Activated T-cell treated with anti-CD3 and anti-CD28 coated beads, Interleukin-2, amount 50 U/mL, for 24 hours (primary cell): ENCODE results near the gene PADI6.
A peak's percentile ranks its signal among the peaks of the same experiment; 100 is the strongest.

Source experiments
- DNase-seq: peaks from one replicate; pipeline ENCODE4 v3.0.0-alpha.2; 2020
- H3K27ac Mint-ChIP-seq: 2 replicates; pipeline ENCODE4 v1.8.0; 2020; ENCODE audit warnings: mild to moderate bottlenecking, mixed read lengths
- H3K27me3 Mint-ChIP-seq: 2 replicates; pipeline ENCODE4 v1.8.0; 2020; ENCODE audit warnings: mixed read lengths
- H3K36me3 Mint-ChIP-seq: 2 replicates; pipeline ENCODE4 v1.8.0; 2020; ENCODE audit warnings: low read depth, mixed read lengths
- H3K4me1 Mint-ChIP-seq: 2 replicates; pipeline ENCODE4 v1.8.0; 2020; ENCODE audit warnings: low read depth, mixed read lengths
- H3K4me3 Mint-ChIP-seq: 2 replicates; pipeline ENCODE4 v1.8.0; 2020; ENCODE audit warnings: mild to moderate bottlenecking, moderate library complexity, mixed read lengths
- H3K9me3 Mint-ChIP-seq: 2 replicates; pipeline ENCODE4 v1.8.0; 2020; ENCODE audit warnings: mixed read lengths

Gene PADI6

DNA sequence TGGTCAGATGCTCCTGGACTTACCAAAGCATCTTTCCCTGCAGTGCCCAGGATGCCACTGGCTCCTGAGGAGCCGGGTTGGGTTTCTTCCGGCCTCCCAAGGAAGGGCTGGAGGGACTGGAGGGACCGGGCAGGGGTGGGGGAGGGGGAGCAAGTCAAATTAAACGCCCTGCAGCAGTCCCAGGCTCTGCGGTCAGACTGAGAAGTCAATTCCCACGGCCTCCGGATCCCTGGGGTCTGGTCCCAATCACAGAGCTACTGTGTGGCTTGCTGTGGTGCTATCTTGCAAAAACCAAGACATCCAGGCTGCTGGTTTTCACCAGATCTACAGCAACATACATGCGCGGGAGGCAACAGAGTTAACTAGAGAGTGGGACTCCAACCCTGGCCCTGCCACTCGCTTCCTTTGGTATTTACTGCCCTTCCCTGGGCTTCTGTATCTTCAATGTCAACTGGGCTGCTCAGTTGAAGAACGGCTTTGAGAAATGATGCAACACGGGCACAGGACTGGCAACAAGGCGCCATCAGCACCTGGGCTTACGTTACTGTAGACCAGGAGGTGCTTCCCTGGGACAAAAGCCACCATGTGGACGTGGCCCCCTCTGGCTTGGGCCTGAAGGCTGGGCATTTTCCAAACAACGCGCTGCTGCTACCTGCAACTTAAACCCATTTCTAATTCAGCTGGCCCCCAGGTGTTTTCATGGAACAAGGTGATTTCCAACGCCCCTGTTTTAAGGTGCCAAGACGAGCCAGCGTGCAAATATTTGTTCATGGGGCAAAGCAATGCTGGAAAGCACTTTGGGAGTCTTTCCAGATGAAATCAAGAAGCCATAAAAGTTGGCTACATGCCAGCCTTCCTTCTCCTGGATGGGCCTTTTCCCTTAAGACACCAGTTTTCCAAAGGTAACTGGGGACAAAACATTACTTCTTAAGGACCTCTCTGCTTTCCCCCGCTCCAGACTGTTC is 56.0 kb downstream of the PADI6 start:
- H3K27me3 Mint-ChIP-seq: no peaks in the 10 kb centered on the region
- DNase-seq: no peak
- peak overlapping the region; percentile 76 for H3K27ac Mint-ChIP-seq
- H3K9me3 Mint-ChIP-seq: no peaks in the 10 kb centered on the region
- H3K36me3 Mint-ChIP-seq: peaks cover 87% of the 10 kb centered on the region
- no peak overlapping the region for H3K4me3 Mint-ChIP-seq
- peaks cover 32% of the 10 kb centered on the region for H3K4me1 Mint-ChIP-seq

DNA sequence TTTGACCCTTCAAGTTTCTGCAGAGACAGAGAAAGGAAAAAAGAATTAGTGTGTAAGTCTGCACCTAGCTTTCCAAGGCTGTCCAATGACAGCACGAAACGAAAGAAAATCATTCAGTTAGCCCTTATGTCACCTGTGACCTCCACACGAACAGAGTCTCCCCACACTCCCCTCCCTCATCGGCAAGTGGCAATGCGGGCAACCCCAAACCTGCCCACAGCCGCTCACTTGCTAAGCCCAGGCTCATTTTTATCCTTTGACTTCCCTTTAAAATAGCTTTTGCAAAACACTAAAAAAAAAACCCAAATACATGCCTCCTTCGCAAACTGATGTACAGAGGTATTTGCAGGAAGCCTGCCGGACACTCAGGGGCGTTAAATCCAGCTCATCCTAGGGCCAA is 57.2 kb downstream of the PADI6 start:
- no peak overlapping the region for H3K4me3 Mint-ChIP-seq
- peaks cover 40% of the 10 kb centered on the region for H3K4me1 Mint-ChIP-seq
- peaks cover 87% of the 10 kb centered on the region for H3K36me3 Mint-ChIP-seq
- H3K9me3 Mint-ChIP-seq: no peaks in the 10 kb centered on the region
- H3K27ac Mint-ChIP-seq: peak overlapping the region; percentile 76
- H3K27me3 Mint-ChIP-seq: no peaks in the 10 kb centered on the region
- no peak for DNase-seq

DNA sequence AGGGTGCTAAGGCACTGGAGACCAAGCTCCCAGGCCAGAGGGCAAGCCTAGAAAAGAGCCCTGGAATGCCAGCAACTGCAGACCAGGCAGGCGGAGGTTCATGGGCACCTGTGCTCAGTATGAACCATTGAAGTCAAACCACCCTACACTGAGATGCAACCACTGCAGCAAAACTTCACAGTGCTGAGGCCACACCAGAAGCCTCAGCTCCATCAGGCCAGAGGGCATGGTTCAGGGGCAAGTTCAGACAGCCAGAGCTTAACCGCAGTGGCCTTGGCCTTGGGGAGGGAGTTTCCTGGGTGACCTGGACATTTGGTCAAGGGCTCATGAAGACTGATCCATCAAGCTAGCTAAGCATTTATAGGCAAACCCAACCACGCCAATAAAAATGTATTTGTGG is 60.4 kb downstream of the PADI6 start:
- peak overlapping the region; percentile 10 for H3K27ac Mint-ChIP-seq
- H3K4me3 Mint-ChIP-seq: no peak overlapping the region
- H3K36me3 Mint-ChIP-seq: peaks cover 87% of the 10 kb centered on the region

DNA sequence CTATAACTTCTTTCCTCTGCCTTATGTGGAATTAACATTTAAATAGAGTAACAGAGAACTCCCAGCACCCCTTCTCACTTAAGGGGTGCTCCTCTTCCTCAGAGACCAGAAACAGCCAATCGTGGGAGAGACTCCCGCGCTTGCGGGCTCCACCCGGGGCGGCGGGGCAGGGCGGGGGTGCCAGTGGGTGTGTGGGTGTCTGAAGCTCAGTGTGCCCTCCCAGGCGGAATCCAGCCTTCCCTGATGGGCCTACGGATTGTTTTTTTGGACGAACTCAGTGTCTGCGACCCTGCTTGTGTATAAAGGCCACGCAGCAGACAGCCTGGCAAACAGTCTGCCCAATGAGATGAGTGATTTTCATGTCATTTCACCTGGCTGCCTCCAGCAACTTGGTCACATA is 61.3 kb downstream of the PADI6 start:
- H3K9me3 Mint-ChIP-seq: no peaks in the 10 kb centered on the region
- H3K4me1 Mint-ChIP-seq: peaks cover 66% of the 10 kb centered on the region

More for the DNA sequence above, 60.4 kb downstream of the PADI6 start:
- DNase-seq: no peak
- H3K27me3 Mint-ChIP-seq: no peaks in the 10 kb centered on the region
- no peaks in the 10 kb centered on the region for H3K9me3 Mint-ChIP-seq
- H3K4me1 Mint-ChIP-seq: peaks cover 66% of the 10 kb centered on the region

DNA sequence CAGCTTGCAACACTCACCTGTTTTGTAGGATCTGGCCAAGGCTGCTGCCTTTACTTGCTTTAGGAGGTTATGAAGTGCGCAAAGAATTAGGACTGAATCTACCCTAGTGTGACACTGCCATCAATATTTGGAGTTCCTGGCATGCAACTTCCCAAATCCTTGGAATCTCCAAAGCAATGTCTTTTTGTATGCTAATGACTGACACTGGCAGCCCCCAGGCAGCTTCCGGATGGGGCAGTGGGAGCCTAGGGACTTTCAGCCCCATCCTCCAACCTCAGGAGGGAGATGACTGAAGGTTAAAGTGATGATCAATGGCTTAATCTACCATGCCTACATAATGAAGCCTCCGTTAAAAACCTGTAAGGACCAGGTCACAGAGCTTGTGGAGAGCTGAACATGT is 62.0 kb downstream of the PADI6 start:
- peak overlapping the region; percentile 86 for H3K27ac Mint-ChIP-seq
- H3K4me1 Mint-ChIP-seq: peaks cover 64% of the 10 kb centered on the region
- H3K36me3 Mint-ChIP-seq: peaks cover 77% of the 10 kb centered on the region
- no peak for DNase-seq
- H3K27me3 Mint-ChIP-seq: no peaks in the 10 kb centered on the region
- no peaks in the 10 kb centered on the region for H3K9me3 Mint-ChIP-seq
- no peak overlapping the region for H3K4me3 Mint-ChIP-seq

More for the DNA sequence above, 61.3 kb downstream of the PADI6 start:
- no peak overlapping the region for H3K4me3 Mint-ChIP-seq
- DNase-seq: no peak
- H3K27me3 Mint-ChIP-seq: no peaks in the 10 kb centered on the region
- peaks cover 80% of the 10 kb centered on the region for H3K36me3 Mint-ChIP-seq
- peak overlapping the region; percentile 86 for H3K27ac Mint-ChIP-seq

DNA sequence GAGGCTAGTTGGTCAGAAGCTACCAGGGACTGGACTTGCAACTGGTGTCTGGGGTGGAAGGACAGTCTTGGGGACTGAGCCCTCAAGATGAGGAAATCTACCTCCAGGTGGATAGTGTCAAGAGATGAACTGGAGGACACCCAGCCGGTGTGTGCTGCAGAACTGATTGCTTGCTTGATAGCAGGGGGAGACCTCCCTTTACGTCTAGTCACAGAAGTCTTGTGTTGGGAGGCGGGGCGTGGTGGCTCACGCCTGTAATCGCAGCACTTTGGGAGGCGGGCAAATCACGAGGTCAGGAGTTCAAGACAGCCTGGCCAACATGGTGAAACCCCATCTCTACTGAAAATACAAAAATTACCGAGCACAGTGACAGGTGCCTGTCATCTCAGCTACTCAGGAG is 62.6 kb downstream of the PADI6 start:
- no peak for DNase-seq
- H3K36me3 Mint-ChIP-seq: peaks cover 76% of the 10 kb centered on the region
- peaks cover 59% of the 10 kb centered on the region for H3K4me1 Mint-ChIP-seq
- no peaks in the 10 kb centered on the region for H3K27me3 Mint-ChIP-seq
- no peak overlapping the region for H3K4me3 Mint-ChIP-seq
- peak overlapping the region; percentile 86 for H3K27ac Mint-ChIP-seq
- H3K9me3 Mint-ChIP-seq: no peaks in the 10 kb centered on the region

DNA sequence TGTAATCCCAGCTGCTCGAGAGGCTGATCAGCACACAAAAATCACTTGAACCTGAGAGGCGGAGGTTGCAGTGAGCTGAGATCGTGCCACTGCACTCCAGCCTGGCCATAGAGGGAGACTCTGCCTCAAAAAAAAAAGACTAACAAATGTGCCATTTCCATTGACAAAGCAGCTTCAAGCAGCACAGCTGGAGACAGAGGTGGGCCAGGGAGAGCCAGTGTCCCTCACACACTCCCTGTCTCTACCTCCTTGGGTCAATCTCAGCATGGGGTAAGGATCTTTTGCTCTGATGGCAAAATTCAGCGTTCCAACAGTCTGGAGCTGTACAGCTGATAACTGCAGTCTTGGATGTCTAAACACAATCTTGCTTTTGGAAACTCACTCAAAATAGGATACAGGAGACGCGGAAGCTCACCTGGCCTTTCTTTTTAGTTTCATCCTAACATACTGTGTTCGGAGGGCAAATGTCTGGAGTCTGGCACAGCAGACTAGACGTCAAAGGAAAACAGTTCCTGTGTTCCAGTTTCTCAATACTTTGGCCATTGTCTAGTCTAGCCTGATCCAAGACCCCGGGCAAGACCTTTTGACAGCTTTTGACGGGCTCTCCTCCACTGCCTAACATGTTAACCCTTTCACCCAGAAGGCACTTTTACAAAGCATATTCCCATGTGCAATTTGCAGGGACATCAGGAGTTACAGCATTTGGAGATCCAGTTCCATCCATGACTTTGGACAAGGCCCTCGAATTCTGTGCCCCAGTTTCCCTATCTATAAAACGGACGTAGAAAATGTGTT is 64.6 kb downstream of the PADI6 start:
- peak overlapping the region; percentile 85 for H3K4me3 Mint-ChIP-seq
- H3K27ac Mint-ChIP-seq: peak overlapping the region; percentile 86
- H3K36me3 Mint-ChIP-seq: peaks cover 67% of the 10 kb centered on the region
- no peaks in the 10 kb centered on the region for H3K9me3 Mint-ChIP-seq
- no peaks in the 10 kb centered on the region for H3K27me3 Mint-ChIP-seq
- peaks cover 68% of the 10 kb centered on the region for H3K4me1 Mint-ChIP-seq
- DNase-seq: no peak

DNA sequence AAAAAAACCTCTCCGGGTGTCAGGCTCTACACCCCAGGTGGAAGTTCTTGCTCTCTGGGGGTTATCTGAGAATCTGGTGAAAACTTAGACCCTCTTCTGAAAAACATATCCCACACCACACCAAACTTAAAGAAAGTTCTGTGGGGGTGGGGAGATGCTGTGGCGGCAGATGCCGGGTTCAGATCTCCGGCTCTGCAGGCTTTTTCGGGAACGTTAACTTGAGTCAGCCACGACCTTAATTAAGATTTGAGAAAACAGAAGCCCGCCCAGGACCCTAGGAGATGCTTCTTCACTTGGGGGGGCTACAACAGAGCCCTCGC is 65.2 kb downstream of the PADI6 start:
- DNase-seq: no peak
- peak overlapping the region; percentile 86 for H3K27ac Mint-ChIP-seq
- peak overlapping the region; percentile 85 for H3K4me3 Mint-ChIP-seq
- no peaks in the 10 kb centered on the region for H3K9me3 Mint-ChIP-seq
- H3K27me3 Mint-ChIP-seq: no peaks in the 10 kb centered on the region
- H3K4me1 Mint-ChIP-seq: peaks cover 65% of the 10 kb centered on the region
- peaks cover 60% of the 10 kb centered on the region for H3K36me3 Mint-ChIP-seq

DNA sequence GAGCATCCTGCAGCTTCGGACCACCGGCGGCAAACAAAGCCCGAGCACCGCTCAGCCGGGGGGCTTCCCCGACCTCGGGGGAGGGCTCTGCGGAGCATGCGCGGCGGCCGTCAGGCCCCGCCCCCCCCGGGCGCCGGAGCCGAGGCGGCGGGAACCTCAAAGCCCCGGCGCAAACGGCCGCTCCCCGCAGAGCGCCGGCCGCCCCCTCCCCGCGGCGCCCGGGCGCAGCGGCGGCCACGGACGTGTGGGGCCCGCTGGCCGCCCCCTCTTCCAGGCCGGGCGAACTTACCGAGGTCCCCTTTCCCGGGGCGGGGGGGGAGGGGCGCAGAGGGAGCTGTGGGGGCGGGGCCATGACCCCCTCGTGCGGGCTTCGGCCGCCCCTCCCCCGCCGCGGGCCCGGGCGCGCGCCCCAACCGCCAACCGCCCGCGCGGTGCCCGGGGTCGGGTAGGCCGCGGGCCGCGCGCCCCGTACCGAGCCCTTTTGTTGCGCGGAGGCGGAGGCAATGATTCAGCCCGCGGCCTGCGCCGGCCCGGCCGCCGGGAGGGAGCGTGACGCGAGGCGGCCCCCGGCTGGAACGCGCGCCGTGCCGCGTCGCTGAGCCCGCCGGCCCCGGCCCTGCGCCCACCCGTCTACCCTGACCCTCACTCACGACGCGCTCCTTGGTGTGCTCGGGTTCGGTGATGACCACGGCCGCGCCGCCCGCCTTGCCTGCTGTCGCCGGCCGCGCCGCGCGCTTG is 65.8 kb downstream of the PADI6 start:
- Mint-ChIP-seq H3K27me3 (no peaks in the 10 kb centered on the region), H3K27ac (peak overlapping the region; percentile 86), H3K9me3 (no peaks in the 10 kb centered on the region), H3K4me1 (peaks cover 61% of the 10 kb centered on the region), H3K4me3 (peak overlapping the region; percentile 85), H3K36me3 (peaks cover 55% of the 10 kb centered on the region)
- DNase-seq: peak; percentile 82

DNA sequence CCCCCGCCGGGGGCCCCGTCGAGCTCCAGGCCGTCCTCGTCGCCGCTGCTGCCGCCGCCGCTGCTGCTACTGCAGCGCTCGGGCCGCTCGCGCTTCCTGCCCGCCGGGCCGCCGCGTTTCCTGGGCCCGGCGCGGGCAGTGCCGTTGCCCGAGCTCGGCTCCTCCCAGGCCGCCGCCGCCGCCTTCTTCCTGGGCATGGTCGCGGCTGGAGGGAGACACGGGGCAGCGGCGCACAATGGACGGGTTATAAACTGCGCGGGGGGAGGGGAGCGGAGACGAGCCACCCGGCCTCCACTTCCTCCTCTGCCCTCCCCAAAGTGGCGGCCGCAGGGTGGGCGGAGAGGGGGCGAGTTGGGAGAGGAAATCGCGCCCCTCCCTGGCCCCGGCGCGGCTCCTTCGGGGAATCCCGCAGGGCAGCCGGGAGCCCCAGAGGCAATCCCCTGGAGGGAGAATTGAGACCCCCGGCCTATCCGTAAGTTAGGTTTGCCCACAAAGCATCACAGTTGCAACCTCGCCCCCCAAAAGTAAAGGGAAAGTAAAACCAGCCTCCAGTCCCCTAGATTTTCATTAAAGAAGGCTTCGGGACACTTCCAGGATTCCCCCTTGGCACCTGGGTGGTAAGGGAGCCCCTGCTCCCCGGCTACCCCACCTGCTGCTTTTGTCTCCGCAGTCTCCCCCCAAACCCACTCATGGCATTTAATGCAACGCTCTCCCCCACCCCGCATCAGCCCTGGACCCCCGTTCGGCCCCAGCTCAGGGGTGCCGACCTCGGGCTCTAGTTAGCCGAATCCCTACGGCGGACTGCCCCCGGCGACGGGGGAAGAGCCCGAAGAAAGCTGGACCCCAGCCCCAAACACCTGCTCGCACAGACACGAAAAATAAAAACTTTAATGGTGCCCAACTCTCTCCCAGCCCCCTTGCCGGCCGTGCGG is 66.6 kb downstream of the PADI6 start:
- DNase-seq: peak; percentile 86
- Mint-ChIP-seq H3K27ac (peak overlapping the region; percentile 98), H3K4me1 (peaks cover 55% of the 10 kb centered on the region), H3K36me3 (peaks cover 48% of the 10 kb centered on the region), H3K27me3 (no peaks in the 10 kb centered on the region), H3K9me3 (no peaks in the 10 kb centered on the region), H3K4me3 (peak overlapping the region; percentile 94)

DNA sequence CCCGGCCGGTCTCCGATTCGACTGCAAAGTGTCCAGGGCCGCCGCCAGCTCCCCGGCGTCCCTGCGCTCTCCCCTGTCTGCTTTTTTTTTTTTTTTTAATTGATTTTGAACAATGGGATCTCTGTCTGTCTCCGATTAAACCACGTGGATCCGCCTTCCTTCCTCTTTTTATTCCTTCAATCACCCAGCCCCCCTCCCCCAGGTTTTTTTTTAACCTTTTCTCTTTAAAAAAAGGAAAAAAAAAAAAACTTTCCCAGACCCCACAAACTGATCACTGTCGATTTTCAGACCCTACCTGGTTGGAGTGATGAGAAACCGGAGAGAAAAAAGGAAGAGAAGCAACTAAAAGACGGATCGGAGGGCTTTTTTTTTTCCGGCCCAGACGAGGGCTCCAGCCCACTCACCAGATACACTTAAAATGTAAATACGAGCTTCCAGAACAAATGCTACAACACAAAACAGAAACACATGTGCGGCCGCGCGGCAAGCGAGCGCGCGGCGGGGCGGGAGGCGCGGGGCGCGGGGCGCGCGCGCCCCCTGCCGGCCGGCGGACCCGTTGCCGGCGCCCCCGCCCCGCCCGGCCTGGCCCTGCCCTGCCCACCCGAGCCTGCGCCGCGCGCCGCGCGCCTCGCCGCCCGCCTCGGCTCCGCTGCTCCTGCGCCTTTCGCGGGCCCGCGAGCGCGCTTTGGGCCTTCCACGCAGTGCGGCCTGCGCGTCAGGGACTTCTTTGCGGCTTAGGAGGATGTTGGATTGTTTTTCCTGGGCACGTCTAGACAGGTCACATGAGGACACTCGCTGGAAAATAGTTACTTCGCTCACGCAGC is 67.5 kb downstream of the PADI6 start, which contains the start of gene RCC2:
Gene RCC2 (minus strand): TSS at position 428 of the 824 bp plus-strand sequence. CDS start 1,163 bp downstream, outside the sequence.
- H3K36me3 Mint-ChIP-seq: peaks cover 39% of the 10 kb centered on the region
- no peaks in the 10 kb centered on the region for H3K9me3 Mint-ChIP-seq
- no peaks in the 10 kb centered on the region for H3K27me3 Mint-ChIP-seq
- DNase-seq: peak; percentile 81
- H3K27ac Mint-ChIP-seq: peak within 1 kb of the TSS; percentile 98
- H3K4me3 Mint-ChIP-seq: peak within 1 kb of the TSS; percentile 94
- H3K4me1 Mint-ChIP-seq: peaks cover 47% of the 10 kb centered on the region

DNA sequence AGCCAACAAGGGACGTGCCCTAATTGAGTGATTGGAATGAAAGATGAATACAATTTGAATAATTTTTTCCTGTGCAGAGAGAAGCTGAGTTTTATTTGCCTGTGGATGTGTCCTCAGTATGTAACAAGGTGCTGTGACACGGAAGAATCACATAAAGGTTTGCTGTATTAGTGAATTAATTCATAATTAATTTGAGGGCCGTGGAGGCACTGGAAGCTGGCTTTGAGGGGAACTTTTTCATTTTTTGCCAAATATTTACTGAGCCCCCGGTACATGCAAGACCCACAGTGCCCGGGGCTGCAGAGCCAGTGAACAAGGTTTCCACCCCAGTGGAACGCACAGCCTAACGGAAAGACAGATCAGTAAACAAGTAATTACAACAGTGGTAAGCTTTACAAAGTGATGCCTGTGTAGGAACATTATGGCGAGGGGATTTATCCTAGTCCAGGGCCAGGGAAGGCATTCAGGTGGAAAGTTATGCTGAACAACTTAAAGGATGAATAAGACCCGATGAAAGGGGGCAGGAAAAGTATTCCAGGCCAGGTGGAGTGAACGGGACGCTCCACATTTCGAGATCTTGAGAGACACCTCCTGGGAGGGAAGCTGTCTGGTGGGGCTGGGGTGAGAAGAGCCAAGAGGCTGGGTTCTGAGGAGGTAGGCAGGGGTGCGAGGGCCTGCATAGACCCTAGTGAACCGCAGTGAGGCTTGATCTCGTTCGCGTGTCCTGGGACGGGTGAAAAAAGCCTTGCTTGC is 68.3 kb downstream of the PADI6 start:
- peak overlapping the region; percentile 87 for H3K27ac Mint-ChIP-seq
- peaks cover 39% of the 10 kb centered on the region for H3K4me1 Mint-ChIP-seq
- peaks cover 31% of the 10 kb centered on the region for H3K36me3 Mint-ChIP-seq
- H3K27me3 Mint-ChIP-seq: no peaks in the 10 kb centered on the region
- no peaks in the 10 kb centered on the region for H3K9me3 Mint-ChIP-seq
- no peak for DNase-seq
- peak overlapping the region; percentile 80 for H3K4me3 Mint-ChIP-seq
